ENCODE data around the gene MAP3K12.

DNA sequence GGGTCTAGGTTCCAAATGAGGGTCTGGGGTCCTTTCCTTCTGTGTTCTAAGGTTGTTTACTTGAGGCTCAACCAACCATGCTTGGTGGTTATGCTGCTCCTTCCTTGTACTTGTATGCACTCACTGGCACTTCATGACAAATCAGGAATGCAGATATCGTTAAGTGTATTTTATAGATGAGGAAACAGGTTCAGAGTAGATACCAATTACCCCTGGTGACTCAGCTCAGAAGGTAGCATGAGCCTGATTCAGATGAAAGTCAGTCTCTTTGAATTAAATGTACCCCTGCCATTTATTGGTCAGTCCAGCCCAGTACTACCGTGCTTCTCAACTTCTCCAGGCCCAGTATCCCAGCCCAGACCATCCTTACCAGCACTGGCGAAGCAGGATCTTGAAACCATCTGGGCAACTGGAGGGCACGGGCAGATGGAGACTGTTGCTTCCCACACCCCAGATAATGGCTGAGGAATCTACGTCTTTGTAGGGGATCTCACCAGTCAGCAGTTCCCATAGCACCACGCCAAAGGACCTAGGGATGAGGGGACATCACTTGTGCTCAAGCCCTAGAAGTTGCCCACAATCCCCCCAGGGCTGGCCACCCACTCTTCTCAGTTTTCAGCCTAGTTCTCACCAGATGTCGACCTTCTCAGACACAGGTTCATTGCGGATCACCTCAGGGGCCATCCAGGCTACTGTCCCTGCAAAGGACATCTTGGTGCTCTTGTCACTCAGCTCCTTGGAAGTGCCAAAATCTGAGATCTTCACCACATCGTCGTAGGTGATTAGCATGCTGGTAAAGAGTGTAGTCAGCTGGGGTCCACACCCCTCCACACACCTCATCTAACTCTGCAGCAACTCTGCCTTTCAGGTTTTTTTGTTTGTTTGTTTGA, 14.3 kb downstream of the MAP3K12 start:
- TF ChIP-seq, protein P1, sequence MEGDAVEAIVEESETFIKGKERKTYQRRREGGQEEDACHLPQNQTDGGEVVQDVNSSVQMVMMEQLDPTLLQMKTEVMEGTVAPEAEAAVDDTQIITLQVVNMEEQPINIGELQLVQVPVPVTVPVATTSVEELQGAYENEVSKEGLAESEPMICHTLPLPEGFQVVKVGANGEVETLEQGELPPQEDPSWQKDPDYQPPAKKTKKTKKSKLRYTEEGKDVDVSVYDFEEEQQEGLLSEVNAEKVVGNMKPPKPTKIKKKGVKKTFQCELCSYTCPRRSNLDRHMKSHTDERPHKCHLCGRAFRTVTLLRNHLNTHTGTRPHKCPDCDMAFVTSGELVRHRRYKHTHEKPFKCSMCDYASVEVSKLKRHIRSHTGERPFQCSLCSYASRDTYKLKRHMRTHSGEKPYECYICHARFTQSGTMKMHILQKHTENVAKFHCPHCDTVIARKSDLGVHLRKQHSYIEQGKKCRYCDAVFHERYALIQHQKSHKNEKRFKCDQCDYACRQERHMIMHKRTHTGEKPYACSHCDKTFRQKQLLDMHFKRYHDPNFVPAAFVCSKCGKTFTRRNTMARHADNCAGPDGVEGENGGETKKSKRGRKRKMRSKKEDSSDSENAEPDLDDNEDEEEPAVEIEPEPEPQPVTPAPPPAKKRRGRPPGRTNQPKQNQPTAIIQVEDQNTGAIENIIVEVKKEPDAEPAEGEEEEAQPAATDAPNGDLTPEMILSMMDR (IDR thresholded peaks at IDR 0.05) = no peak
- no peak for TF ChIP-seq ZFX (IDR thresholded peaks at IDR 0.05; ENCODE audit: borderline replicate concordance)
